H1 (cell line): Measurements from ENCODE around the gene SCART1. TPM values are rescaled to one million over a fixed set of nuclear protein-coding genes. Genes with fewer than 3 reads are reported as not detected.

Experiments
- E2F6 ChIP-seq: IDR thresholded peaks from 2 replicates; pipeline ENCODE4 v1.6.1; 2012; ENCODE audit warnings: inconsistent platforms
- polyA plus RNA-seq, 7 experiments: library from polyadenylated mRNA; depleted of rRNA in 3 of 7; stranded (reverse) in 5 of 7; unstranded in 2 of 7; fragments of >200 nt in 5 of 7; fragments of 200-250 nt in 2 of 7; gene quantifications; 1 replicate in 5 of 7; 2 replicates in 1 of 7; 4 replicates in 1 of 7; pipeline versions ENCODE4 v1.2.1 to v1.2.3, GENCODE V29; 2011 to 2013; ENCODE audit warnings: missing spikeins in 2 of 7, mixed read lengths in 2 of 7
- total RNA-seq: library from RNA; stranded (reverse); fragmentation: NEBNext Ultra II Directional; extraction: Animal tissue kit (Norgen Biotek cat#: 25700); gene quantifications from 2 replicates; pipeline ENCODE4 v1.2.1, GENCODE V29; 2021

The SCART1 gene
- total and polyA plus RNA-seq, 2 of the 8 experiments (the other 6 are each of a cell fraction or from before 2014, with no cell fraction given) = 0.14 to 0.19 TPM

- no peak for TF ChIP-seq E2F6
Measured at GRCh38 chr10:133509700-133510099, 56.0 kb downstream of the SCART1 start (continued).
